ENCODE data around the gene MAP2K5. TPM values are rescaled to one million over a fixed set of nuclear protein-coding genes. Genes with fewer than 3 reads are reported as not detected.

Gene MAP2K5
- total and polyA plus RNA-seq, 10 of the 15 experiments (the other 5 are each of a cell fraction or from before 2014, with no cell fraction given): 1.3 to 19.4 (median 9.6) TPM

DNA sequence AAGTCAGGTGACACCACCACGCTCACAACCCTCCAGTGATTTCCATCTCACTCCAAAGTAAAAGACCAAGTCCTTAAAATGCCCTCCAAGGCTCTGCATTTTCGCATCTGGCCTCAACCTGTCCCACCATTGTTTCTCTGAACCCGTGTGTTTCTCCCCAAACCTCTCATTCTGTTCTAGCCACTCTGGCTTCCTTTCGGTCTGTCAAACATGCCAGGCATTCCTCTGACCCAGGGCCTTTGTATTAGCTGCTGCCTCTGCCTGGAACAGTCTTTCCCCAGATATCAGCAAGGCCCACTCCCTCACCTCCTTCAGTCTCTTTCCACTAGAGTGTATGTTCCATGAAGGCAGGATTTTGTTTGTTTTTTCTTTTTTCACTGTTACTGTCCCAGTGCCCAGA is 16.0 kb downstream of the MAP2K5 start (continued):
- no peak for TF ChIP-seq KAT2A (conservative IDR thresholded peaks at IDR 0.05; ENCODE audit: control insufficient read depth, low read depth, low read length)

- in situ Hi-C loops (cut with MboI) (no loop called here), intact Hi-C loops (cut with micrococcal nuclease; ENCODE audit: unreplicated experiment) (no loop called here)
- 100% methylated on average over 1 of the region's 1 CpG for WGBS (ENCODE audit: insufficient coverage, insufficient replicate concordance, low lambda C conversion rate, missing lambda C conversion rate)
- Histone ChIP-seq H3K4me3 (no peak overlapping the region), H4K20me1 (ENCODE audit: control insufficient read depth, insufficient read depth) (no peaks in the 10 kb centered on the region), H2AFZ (ENCODE audit: control insufficient read depth, low read depth, low read length) (no peak overlapping the region), H3K4me1 (ENCODE audit: control insufficient read depth, insufficient read depth, low read length) (peaks cover 28% of the 10 kb centered on the region), H3K27me3 (replicated peaks in 1 of 2; ENCODE audit: control insufficient read depth in 2 of 2, insufficient read depth in 2 of 2, low read length in 1 of 2) (no peaks in the 10 kb centered on the region), H3K9ac (ENCODE audit: control insufficient read depth, insufficient read depth, low read length) (no peak overlapping the region), H3K4me2 (ENCODE audit: control insufficient read depth, insufficient read depth) (no peak overlapping the region), H3K27ac (ENCODE audit: control insufficient read depth, insufficient read depth) (no peak overlapping the region), H3K79me2 (ENCODE audit: control insufficient read depth, insufficient read depth, low read length) (peaks cover 2% of the 10 kb centered on the region; the same call in 1 of the 2 replicates), H3K9me3 (replicated peaks; ENCODE audit: control insufficient read depth, insufficient read depth, low read length) (peaks cover 4% of the 10 kb centered on the region; the same call in 2 of the 3 replicates), H3K36me3 (ENCODE audit: control insufficient read depth in 2 of 2, insufficient read depth in 2 of 2, low read length in 1 of 2) (no peaks in the 10 kb centered on the region)
- no peak for DNase-seq (ENCODE audit: low read depth, low spot score)
- no peak for FAIRE-seq
- SMC1A ChIA-PET (ENCODE audit: uncharacterized antibody, unreplicated experiment): interaction anchor here (0.6 to 5.7 kb wide), 5 partner anchors 9 to 216 kb away, joined by 3 to 21 read pairs (median 4); no protein-coding TSS in a partner anchor
- RAD21 ChIA-PET (ENCODE audit: unreplicated experiment): interaction anchor here (1.2 to 1.3 kb wide), 2 partner anchors 35 to 49 kb away, joined by 3 read pairs; no protein-coding TSS in a partner anchor
- BruUV-seq (replicated peaks): no TSS peak
- no peak for ATAC-seq
- POLR2A ChIA-PET: no interaction called here
- CTCF ChIA-PET: interaction anchor here (0.7 kb wide), 1 partner anchor 58 kb away, joined by 3 read pairs; no protein-coding TSS in a partner anchor
- TF ChIP-seq, protein P1, sequence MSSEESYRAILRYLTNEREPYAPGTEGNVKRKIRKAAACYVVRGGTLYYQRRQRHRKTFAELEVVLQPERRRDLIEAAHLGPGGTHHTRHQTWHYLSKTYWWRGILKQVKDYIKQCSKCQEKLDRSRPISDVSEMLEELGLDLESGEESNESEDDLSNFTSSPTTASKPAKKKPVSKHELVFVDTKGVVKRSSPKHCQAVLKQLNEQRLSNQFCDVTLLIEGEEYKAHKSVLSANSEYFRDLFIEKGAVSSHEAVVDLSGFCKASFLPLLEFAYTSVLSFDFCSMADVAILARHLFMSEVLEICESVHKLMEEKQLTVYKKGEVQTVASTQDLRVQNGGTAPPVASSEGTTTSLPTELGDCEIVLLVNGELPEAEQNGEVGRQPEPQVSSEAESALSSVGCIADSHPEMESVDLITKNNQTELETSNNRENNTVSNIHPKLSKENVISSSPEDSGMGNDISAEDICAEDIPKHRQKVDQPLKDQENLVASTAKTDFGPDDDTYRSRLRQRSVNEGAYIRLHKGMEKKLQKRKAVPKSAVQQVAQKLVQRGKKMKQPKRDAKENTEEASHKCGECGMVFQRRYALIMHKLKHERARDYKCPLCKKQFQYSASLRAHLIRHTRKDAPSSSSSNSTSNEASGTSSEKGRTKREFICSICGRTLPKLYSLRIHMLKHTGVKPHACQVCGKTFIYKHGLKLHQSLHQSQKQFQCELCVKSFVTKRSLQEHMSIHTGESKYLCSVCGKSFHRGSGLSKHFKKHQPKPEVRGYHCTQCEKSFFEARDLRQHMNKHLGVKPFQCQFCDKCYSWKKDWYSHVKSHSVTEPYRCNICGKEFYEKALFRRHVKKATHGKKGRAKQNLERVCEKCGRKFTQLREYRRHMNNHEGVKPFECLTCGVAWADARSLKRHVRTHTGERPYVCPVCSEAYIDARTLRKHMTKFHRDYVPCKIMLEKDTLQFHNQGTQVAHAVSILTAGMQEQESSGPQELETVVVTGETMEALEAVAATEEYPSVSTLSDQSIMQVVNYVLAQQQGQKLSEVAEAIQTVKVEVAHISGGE (CRISPR knock-in tag; IDR thresholded peaks at IDR 0.05): no peak
- TF ChIP-seq ZNF687 (IDR thresholded peaks at IDR 0.05) (no peak), EGR1 (IDR thresholded peaks at IDR 0.05; ENCODE audit: borderline replicate concordance in 1 of 2, low read depth in 2 of 2, low read length in 2 of 2) (no peak), GABPA (IDR thresholded peaks at IDR 0.05; ENCODE audit: low read depth) (no peak), RCOR1 (conservative IDR thresholded peaks at IDR 0.05; ENCODE audit: low read depth, low read length) (no peak), STAT1 (conservative IDR thresholded peaks at IDR 0.05) (no peak), BCL3 (IDR thresholded peaks at IDR 0.05; ENCODE audit: borderline replicate concordance, insufficient read depth, low read depth, low read length, poor library complexity, severe bottlenecking) (no peak), RUNX3 (IDR thresholded peaks at IDR 0.05; ENCODE audit: low read length) (no peak), BCLAF1 (IDR thresholded peaks at IDR 0.05) (no peak)
These were observed 16.7 kb downstream of the MAP2K5 start for GRCh38 chr15:67559158-67559557.

Measured in GM12878 (cell line).